Dermis blood vessel endothelial cell (primary cell): ENCODE results near the gene TNFRSF19. TPM values are rescaled to one million over a fixed set of nuclear protein-coding genes. Genes with fewer than 3 reads are reported as not detected.
A peak's percentile ranks its signal among the peaks of the same experiment; 100 is the strongest.
"Not testable (repeated sequence)": the region's sequence is repeated elsewhere in the genome, so short reads cannot be mapped to it uniquely, and the experiment has no call there.

Source experiments
- DNase-seq: peaks from one replicate; pipeline ENCODE4 v3.0.0; 2010
- total RNA-seq: library from RNA; depleted of rRNA; stranded (reverse); fragments of >200 nt; gene quantifications from 2 replicates; pipeline ENCODE4 v1.2.3, GENCODE V29; 2014

The TNFRSF19 gene
- total RNA-seq, 1 donor from 2014 or later, result 0.17 TPM

DNA sequence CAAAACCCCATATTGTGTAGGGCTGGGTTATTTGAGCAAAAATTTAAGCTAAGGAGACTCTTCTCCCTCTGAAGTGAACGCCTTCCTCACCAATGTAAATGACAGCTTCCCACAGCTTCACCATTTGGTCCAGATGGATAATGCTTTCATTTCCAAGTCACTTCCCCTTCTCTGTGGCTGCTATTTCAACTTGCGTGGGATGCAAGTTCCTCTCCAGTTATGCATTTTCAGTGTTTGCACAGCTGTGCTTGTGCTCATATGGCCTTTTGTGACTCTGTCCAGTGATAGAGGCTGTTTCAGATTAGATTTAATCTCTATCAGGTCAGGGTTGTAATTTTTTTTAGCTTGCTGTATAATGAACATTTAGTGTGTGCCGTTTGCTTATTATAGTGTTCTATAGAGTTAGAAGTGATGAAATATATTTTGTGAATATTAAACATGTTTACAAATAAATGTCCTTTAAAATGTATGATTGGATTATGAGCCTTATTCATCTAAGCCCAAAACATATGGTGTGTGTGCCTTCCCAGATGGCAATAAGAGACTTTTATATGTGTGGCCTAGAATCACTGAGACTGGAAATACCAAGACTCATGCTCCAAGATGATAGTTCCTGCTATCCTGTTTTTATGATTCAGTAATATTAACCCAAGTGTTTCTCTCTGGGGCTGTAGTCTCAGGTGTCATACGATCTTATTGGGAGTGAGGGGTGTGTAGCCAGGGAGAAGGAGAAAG lies 86.6 kb downstream of the TNFRSF19 start:
- DNase-seq, result peak; percentile 70

DNA sequence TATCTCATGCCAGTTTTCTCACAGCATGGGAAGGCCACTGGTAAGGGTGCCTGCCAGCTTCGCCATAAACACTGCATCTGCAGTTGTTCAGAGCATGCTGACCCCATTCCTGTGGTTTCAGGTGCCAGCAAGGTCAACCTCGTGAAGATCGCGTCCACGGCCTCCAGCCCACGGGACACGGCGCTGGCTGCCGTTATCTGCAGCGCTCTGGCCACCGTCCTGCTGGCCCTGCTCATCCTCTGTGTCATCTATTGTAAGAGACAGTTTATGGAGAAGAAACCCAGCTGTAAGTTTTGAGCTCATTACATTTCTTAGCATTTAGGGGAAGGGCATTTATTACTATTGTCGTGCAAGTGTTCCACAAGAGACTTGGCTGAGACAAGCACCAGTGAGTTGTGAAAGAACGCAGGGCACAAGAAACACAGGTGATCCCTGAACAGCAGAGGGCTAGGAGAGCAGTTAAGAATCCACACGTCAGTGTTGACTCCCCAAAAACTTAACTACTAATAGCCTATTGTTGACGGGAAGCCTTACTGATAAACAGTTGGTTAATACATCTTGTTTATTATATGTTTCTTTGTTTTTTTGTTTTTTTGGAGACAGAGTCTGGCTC lies 88.8 kb downstream of the TNFRSF19 start:
- DNase-seq, result no peak

DNA sequence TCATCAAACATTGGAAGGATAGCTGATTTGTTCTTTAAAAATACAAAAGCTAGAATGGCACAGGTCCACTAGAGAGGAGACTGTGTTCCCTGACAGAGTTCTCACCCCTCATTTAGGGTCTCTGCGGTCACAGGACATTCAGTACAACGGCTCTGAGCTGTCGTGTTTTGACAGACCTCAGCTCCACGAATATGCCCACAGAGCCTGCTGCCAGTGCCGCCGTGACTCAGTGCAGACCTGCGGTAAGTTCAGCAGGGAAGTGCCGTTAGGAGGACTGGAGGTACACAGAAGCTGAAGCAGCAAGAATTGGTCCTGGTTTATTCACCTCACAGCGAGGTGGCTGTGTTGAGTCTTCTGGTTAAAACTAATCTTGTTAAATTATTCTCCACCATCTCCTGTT lies 90.0 kb downstream of the TNFRSF19 start:
- DNase-seq, result no peak

DNA sequence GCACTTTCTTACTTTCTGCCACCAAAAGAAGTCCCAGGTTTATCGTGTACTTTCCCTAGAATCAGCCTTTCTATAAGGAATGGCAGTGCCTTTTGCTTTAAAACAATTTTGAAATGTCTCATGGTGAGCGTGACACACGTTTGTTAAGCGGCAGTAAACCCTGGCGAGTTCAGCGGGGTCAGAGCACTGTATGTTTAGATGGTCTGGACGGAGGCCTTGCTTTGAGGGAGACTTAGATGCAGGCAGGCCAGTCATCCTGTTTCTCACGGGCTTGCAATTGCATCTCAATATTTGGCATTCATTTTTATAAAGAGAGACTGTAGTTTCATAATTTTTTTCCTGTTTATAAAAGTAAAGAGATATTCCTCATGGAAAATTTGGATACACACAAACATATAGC lies 96.4 kb downstream of the TNFRSF19 start:
- DNase-seq, result no peak

- DNase-seq, result no peak
Measured at GRCh38 chr13:23667750-23668149, 97.5 kb downstream of the TNFRSF19 start.

GRCh38 chr13:23668562-23668961 lies 98.3 kb downstream of the TNFRSF19 start:
- DNase-seq, result no peak

- no peak for DNase-seq
Measured at GRCh38 chr13:23670793-23671192, 100.6 kb downstream of the TNFRSF19 start.

DNA sequence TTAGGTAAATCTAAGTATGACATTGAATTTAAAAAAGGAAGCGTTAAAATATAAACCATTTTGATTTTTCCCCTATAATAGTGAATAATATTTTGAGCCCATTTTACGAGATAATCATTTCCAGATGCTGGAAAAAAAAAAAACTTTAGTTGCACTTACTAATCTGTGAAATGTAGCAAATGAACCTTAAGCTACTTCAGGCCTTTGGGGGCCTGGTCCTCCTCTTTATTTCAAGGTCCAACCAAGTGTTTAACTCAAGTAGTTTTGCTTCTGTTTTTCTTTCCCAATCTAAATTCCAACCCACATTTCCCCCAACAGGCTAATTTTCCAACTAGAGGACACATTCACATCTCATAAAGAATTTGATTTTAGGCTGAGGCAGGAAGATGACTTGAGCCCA lies 101.2 kb downstream of the TNFRSF19 start:
- no peak for DNase-seq

GRCh38 chr13:23671897-23672296 lies 101.7 kb downstream of the TNFRSF19 start:
- DNase-seq, result no peak

GRCh38 chr13:23672616-23673015 lies 102.4 kb downstream of the TNFRSF19 start:
- no peak for DNase-seq

DNA sequence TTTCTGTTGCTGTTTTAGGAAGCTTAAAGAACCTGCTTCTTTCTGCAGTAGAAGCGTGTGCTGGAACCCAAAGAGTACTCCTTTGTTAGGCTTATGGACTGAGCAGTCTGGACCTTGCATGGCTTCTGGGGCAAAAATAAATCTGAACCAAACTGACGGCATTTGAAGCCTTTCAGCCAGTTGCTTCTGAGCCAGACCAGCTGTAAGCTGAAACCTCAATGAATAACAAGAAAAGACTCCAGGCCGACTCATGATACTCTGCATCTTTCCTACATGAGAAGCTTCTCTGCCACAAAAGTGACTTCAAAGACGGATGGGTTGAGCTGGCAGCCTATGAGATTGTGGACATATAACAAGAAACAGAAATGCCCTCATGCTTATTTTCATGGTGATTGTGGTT lies 103.1 kb downstream of the TNFRSF19 start:
- no peak for DNase-seq

GRCh38 chr13:23673867-23674605 lies 103.8 kb downstream of the TNFRSF19 start:
- no peak for DNase-seq

DNA sequence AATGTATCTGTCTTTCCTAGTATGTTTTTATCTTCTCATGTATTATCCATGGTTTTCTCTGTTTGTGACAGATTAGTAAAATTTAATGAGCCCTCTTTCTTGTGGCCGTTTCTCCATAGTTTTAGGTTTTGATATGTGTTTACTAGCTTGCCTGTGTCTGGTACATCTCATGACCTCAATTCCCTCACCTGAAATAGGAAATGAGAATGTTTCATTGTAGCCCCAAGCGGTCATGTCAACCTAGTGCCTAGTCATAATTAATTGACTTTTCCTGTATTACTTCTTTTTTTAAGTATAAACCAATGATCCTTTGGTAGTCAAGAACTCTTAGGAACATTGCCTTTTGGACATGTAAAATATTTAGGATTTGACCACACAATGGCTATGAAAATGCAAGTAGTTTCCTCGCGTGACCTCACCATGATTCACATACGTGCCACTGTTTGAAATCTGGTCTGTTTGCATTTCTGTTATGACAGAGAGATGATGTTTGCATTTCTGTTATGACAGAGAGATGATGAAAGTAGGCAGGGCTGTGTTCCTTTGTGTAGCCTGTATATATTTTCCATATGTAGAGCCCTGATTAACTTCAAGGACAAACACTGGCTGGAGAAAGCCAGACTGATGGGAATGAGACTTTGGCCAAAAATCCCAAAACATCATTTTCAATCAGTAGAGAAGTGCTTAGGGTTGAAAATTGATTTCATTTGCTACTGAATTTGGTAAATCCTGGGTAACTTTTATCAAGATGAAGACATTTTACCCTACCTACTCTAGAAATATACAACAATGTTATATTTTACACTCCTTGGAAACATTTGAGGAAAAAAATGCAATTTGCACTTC lies 104.8 kb downstream of the TNFRSF19 start:
- no peak for DNase-seq

DNA sequence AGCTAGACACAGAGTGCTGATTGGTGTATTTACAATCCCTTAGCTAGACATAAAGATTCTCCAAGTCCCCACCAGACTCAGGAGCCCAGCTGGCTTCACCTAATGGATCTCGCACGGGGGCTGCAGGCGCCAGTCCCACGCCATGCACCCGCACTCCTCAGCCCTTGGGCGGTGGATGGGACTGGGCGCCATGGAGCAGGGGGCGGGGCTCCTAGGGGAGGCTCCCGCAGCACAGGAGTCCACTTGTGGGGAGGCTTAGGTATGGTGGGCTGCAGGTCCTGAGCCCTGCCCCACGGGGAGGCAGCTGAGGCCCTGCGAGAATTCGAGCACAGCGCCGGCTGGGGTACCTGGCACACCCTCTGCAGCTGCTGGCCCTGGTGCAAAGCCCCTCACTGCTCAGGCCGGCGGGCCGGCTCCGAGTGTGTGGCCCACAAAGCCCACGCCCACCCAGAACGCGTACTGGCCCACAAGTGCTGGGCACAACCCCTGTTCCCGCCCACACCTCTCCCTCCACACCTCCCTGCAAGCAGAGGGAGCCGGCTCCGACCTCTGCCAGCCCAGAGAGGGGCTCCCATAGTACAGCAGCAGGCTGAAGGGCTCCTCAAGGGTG lies 107.6 kb downstream of the TNFRSF19 start:
- not testable (repeated sequence) for DNase-seq

- no peak for DNase-seq
Measured at GRCh38 chr13:23678795-23679194, 108.6 kb downstream of the TNFRSF19 start.

- DNase-seq, result peak; percentile 33
Measured at GRCh38 chr13:23679220-23679619, 109.0 kb downstream of the TNFRSF19 start.

GRCh38 chr13:23680845-23681669 lies 110.8 kb downstream of the TNFRSF19 start:
- no peak for DNase-seq

DNA sequence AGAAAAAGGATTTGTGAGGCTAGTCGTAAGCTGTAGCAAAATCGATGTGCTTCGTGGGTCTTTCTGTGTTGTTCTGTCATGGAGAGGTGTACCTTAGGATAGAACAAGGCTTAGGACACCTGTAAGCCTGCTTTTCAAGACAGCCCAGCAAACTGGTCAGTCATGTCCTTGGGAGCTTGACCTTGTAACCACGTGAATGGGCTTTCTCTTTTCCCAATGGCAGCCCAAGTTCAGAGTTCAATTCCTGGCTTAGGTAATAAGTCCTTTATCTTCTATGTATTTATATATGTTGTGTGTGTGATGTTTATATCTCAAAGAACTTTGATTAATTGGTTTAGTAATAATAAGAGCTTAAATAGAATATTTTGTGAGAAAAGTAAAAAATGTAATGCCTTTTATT lies 112.9 kb downstream of the TNFRSF19 start:
- DNase-seq, result no peak

DNA sequence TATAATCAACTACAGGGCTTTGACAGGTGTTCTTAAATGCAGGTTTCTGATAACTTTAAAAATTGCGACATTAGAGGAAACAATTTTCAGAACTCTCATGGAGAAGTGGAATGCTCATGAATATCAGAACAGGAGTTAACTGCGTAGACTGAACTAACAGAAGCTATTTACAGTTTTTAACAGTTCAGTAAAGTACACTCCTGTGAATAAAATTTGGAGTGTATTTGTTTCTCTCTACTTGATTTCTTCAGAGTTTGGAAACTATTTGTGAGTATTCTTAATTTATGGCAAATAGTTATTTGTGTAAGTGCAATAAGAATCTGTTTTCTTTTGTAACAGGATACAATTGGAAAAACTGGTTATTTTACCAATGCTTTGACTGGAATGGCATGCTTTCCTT lies 114.4 kb downstream of the TNFRSF19 start:
- DNase-seq, result no peak

- no peak for DNase-seq
Measured at GRCh38 chr13:23685416-23685815, 115.2 kb downstream of the TNFRSF19 start.

DNA sequence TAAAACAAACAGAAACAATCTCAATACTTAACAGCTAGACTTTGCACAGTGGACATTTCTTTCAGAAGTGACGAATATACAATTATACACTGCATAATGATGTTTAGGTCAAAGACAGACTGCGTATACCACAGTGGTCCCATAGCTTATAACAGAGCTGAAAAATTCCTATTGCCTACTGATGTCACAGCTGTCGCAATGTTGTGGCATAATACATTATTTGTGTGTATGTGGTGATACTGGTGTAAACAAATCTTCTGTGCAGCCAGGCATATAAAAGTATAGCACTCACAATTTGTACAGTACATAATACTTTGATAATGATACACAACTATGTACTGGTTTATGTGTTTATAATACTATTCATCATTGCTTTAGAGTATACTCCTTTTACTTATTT lies 116.7 kb downstream of the TNFRSF19 start:
- DNase-seq, result no peak

DNA sequence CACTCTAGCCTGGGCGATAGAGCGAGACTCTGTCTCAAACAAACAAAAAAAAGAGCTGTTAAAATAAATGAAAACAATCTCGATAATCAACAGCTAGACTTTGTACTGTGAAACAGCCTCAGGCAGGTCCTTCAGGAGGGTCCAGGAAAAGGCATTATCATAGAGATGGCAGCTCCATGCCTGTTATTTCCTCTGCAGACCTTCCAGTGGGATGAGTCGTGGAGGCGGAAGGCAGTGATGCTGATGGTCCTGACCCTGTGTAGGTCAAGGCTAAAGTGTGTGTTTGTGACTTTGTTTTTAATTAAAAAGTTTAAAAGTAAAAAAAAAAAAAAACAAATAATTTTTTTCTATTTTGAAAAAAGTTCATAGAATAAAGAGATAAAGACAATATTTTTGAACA lies 117.4 kb downstream of the TNFRSF19 start:
- no peak for DNase-seq
